ENCODE results near the gene RITA1. TPM values are rescaled to one million over a fixed set of nuclear protein-coding genes. Genes with fewer than 3 reads are reported as not detected.

The RITA1 gene
- total RNA-seq, 2 donors from 2014 or later, result 18.8 to 20.3 TPM

GRCh38 chr12:113196990-113197389 is 11.5 kb downstream of the RITA1 start:
- peaks cover under 1% of the 10 kb centered on the region for H3K27me3 Mint-ChIP-seq (ENCODE audit: insufficient read depth)
- H3K9me3 ChIP-seq (ENCODE audit: control insufficient read depth, low read length), result no peaks in the 10 kb centered on the region
- no peak overlapping the region for H3K27ac ChIP-seq (ENCODE audit: low read depth, low read length)
- peak; percentile 91 for DNase-seq
- no peak overlapping the region for H3K4me3 Mint-ChIP-seq
- H3K27ac Mint-ChIP-seq, result no peak overlapping the region
- H3K4me3 ChIP-seq (ENCODE audit: low read length), result no peak overlapping the region
- H3K4me1 ChIP-seq (ENCODE audit: control insufficient read depth, insufficient read depth, low read length), result no peaks in the 10 kb centered on the region
- TF ChIP-seq CTCF (conservative IDR thresholded peaks at IDR 0.05), result peak; percentile 85
- H3K36me3 ChIP-seq (ENCODE audit: control insufficient read depth, insufficient read depth, low read length), result peaks cover 6% of the 10 kb centered on the region
- peaks cover 6% of the 10 kb centered on the region for H3K4me1 Mint-ChIP-seq
- H3K9me3 Mint-ChIP-seq, result no peaks in the 10 kb centered on the region
- peaks cover 9% of the 10 kb centered on the region for H3K36me3 Mint-ChIP-seq (ENCODE audit: low read depth)
- WGBS, 2 experiments (ENCODE audit: insufficient coverage in 1 of 2, insufficient read length in 1 of 2), result 44 to 48% methylated on average over 3 to 4 of the region's 4 CpGs
- H3K9ac ChIP-seq (ENCODE audit: extremely low read depth, low read length, poor library complexity, severe bottlenecking), result no peak overlapping the region
- H3K27me3 ChIP-seq (ENCODE audit: control insufficient read depth, insufficient read depth, low read length, poor library complexity, severe bottlenecking), result no peaks in the 10 kb centered on the region

- Histone ChIP-seq H3K4me1 (ENCODE audit: control insufficient read depth, insufficient read depth, low read length) (no peaks in the 10 kb centered on the region), H3K9me3 (ENCODE audit: control insufficient read depth, low read length) (no peaks in the 10 kb centered on the region), H3K9ac (ENCODE audit: extremely low read depth, low read length, poor library complexity, severe bottlenecking) (no peak overlapping the region), H3K27me3 (ENCODE audit: control insufficient read depth, insufficient read depth, low read length, poor library complexity, severe bottlenecking) (no peaks in the 10 kb centered on the region), H3K36me3 (ENCODE audit: control insufficient read depth, insufficient read depth, low read length) (peaks cover 3% of the 10 kb centered on the region), H3K4me3 (ENCODE audit: low read length) (no peak overlapping the region), H3K27ac (ENCODE audit: low read depth, low read length) (no peak overlapping the region)
- H3K36me3 Mint-ChIP-seq (ENCODE audit: low read depth), result peaks cover 3% of the 10 kb centered on the region
- no peak for TF ChIP-seq CTCF (conservative IDR thresholded peaks at IDR 0.05)
- 92 to 93% methylated on average over 3 to 8 of the region's 8 CpGs for WGBS, 2 experiments (ENCODE audit: insufficient coverage in 1 of 2, insufficient read length in 1 of 2)
- H3K9me3 Mint-ChIP-seq, result no peaks in the 10 kb centered on the region
- H3K27ac Mint-ChIP-seq, result no peak overlapping the region
- H3K27me3 Mint-ChIP-seq (ENCODE audit: insufficient read depth), result peaks cover 1% of the 10 kb centered on the region
- no peaks in the 10 kb centered on the region for H3K4me1 Mint-ChIP-seq
- no peak overlapping the region for H3K4me3 Mint-ChIP-seq
- no peak for DNase-seq
Measured at GRCh38 chr12:113197518-113198077, 12.1 kb downstream of the RITA1 start.

- H3K4me3 Mint-ChIP-seq, result no peak overlapping the region
Measured at GRCh38 chr12:113198296-113198695, 12.8 kb downstream of the RITA1 start.

More at GRCh38 chr12:113198296-113198695, 12.8 kb downstream of the RITA1 start:
- H3K27ac Mint-ChIP-seq, result no peak overlapping the region
- Histone ChIP-seq H3K36me3 (ENCODE audit: control insufficient read depth, insufficient read depth, low read length) (no peaks in the 10 kb centered on the region), H3K4me3 (ENCODE audit: low read length) (no peak overlapping the region), H3K27me3 (ENCODE audit: control insufficient read depth, insufficient read depth, low read length, poor library complexity, severe bottlenecking) (no peaks in the 10 kb centered on the region), H3K27ac (ENCODE audit: low read depth, low read length) (no peak overlapping the region), H3K4me1 (ENCODE audit: control insufficient read depth, insufficient read depth, low read length) (no peaks in the 10 kb centered on the region), H3K9me3 (ENCODE audit: control insufficient read depth, low read length) (no peaks in the 10 kb centered on the region), H3K9ac (ENCODE audit: extremely low read depth, low read length, poor library complexity, severe bottlenecking) (no peak overlapping the region)
- peaks cover 3% of the 10 kb centered on the region for H3K36me3 Mint-ChIP-seq (ENCODE audit: low read depth)
- WGBS, 2 experiments (ENCODE audit: insufficient coverage in 1 of 2, insufficient read length in 1 of 2), result 96 to 100% methylated on average over 1 of the region's 1 CpG
- H3K27me3 Mint-ChIP-seq (ENCODE audit: insufficient read depth), result peaks cover 1% of the 10 kb centered on the region
- no peak for TF ChIP-seq CTCF (conservative IDR thresholded peaks at IDR 0.05)
- no peaks in the 10 kb centered on the region for H3K4me1 Mint-ChIP-seq
- DNase-seq, result no peak
- no peaks in the 10 kb centered on the region for H3K9me3 Mint-ChIP-seq
